ENCODE results near the gene USF2.

GRCh38 chr19:35313587-35313986 is 44.8 kb downstream of the USF2 start:
- TF ChIP-seq CTCF (IDR thresholded peaks at IDR 0.05 in 4 of 5, conservative IDR thresholded peaks at IDR 0.05 in 1 of 5) (no peak), POLR2A (IDR thresholded peaks at IDR 0.05) (no peak)

All from gastrocnemius medialis (tissue), 4 donors.